ENCODE data around the gene SLC13A5.

GRCh38 chr17:6711081-6711674 is 2.0 kb downstream of the SLC13A5 start:
- TF ChIP-seq POLR2A (IDR thresholded peaks at IDR 0.05) (no peak), CTCF (IDR thresholded peaks at IDR 0.05) (no peak)

Measured in heart left ventricle (tissue), 13 donors.